Inflammatory macrophage treated with lipopolysaccharide for 1 hour (primary cell): ENCODE data around the gene RAB1B.
"Not testable (repeated sequence)": the region's sequence is repeated elsewhere in the genome, so short reads cannot be mapped to it uniquely, and the experiment has no call there.

Source experiments
- DNase-seq, 2 donors: peaks; one replicate each; pipeline ENCODE4 v3.0.0-alpha.2; 2020 to 2022

The RAB1B gene

DNA sequence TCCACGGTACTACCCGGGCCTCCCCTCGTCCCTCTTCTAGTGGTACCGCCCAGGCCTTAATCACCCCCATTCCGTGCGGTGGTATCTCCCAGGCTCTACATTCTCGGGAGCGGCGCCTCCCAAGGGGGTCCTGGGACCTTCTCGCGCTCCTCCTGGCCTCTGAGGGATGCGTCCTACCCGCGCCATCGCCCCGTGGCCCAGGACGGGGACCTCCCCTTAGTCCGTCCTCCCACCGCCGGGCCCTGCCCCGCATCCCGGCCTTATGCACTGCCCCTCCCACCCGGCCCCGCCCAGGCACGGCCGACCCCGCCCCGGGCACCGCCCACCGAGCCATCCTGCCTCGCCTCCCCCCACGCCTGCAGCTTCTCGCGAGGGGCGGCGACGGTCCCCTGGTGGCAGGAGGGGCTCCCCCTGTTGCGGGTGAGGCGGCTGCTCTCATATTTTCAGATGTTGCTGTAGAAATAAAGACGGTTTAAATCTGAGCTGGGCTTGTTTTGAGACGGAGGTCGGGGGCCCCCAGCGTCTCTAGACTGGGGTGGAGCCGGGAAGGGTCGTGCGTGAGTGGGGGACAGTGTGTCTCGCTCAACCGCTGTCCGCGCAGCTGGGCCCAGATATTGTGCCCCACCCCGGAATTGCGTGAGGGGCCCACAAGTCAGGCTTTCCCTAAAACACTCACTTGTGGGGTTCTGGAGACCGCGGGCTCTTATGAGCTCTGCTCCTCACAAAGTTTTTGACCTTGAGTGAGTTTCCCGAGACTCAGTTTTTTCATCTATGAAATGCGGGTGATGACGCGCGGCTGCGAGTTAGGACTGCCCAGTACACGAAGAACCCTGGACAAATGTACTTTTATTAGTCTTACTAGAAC lies 828 bp upstream of the RAB1B start:
- peak; percentile 76 to 79 for DNase-seq

DNA sequence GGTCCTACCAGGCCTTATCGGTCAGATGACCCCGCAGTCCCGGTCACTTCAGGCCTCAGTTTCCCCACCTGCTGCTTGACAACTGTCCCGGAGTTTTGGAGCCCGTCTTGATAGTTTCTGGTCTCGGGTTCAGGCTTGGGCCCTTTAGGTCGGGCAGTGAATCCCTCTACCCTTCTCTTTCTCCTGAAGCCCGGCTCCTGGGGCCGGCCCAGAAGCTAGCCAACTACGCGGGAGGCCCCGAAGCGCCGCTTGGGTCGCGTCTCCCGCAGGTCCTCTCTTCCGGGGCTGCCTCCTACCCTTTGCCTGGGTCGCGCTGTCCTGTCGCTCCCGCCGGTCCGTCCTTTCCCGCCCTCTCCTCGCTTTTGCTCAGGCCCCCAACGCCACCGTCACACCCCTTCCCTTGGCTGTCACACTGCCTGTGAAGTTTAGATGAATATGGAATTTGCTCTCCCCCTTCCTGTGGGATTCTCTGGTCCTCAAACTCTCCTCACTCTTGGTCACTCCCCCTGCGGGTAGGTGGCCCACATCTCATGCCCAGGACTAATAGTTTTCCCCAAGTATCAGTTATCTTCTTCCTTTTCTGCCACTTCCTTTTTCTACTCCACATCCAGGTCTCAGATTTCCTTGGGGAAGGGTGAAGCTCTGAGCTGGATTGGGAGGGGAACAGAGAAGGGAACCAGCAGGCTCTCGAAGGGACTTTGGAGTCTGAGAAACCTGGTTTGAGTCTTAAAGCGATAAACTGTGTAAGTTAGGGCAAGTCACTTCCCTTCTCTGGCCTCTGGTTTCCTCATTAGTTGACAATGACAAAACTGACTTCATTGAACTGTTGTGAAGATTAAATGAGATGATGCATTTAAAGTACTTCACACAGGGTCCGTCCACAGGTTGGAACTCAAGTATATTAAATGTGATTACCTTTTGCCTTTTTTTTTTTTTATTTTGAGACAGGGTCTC lies 790 bp downstream of the RAB1B start:
- DNase-seq = peak; percentile 30 to 45

DNA sequence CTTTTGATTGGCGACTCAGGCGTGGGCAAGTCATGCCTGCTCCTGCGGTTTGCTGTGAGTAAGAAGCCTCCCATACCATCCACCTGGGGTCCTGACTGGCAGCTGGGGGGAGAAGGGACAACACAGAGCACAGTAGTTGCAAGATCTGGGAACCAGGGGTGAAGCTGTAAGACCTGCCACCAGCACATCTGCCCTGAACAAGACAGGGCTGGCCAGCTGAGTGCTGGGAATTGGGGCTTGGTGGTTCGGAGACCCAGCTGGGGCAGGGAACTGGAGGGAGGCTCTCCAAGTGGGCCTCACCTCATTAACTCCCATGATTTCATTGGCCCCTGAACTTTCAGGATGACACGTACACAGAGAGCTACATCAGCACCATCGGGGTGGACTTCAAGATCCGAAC lies 3.4 kb downstream of the RAB1B start:
- DNase-seq = no peak

DNA sequence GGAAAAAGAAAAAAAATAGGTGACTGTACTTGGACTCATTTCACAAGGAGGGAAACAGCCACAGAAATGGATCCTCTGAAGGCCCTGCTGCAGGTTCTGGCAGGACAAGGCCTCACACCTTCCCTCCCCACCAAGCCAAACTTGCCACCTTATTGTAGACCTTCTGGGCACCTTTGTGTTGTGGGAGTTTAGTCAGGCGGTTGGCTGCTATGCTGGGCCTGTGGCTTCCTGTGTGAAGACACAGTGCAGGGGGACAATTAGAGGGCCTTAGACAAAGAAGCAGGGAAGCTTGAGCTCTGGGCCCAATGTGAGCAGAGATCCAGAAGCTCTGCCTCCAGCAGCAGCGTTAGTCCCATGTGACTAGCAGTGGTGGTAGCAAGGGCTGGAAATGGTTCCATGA lies 4.2 kb downstream of the RAB1B start:
- DNase-seq = no peak

DNA sequence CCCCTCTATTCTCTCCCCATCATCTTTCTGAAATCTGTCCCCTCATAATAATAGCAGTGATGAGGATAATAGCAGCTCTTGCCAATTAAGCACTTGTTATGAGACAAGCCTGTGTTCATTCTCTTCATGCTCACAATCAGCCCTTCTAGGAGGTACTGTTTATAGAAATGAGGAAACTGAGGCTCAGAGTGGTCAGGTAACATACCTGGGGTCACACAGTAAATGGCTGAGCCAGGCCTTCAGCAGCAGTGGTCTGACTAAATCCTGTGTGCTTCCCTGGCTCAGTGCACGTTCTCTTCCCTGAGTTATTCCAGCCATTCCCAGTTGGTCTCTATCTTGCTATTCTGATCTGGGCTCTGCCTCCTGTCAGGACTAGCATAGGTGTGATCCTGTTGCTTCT lies 5.8 kb downstream of the RAB1B start:
- DNase-seq = no peak

DNA sequence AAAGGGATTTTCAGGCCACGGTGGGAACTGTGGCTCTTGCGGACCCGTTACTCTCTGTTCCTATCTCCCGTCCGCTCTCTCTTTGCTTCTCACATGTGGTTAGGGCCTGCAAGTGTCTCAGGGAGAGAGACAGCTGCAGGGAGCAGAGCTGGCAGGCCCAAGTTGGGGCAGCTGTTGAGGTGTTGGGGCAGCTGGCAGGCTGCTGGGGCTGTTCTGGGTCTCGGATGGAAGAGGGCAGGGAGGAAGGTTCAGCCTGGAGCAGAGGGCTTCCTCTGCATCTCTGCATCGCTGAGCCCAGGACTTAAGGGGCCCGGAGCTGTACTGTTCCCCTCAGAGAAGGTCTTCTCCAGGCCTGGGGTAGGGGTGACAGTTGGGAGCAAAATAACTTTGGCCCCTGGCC lies 7.0 kb downstream of the RAB1B start:
- DNase-seq = no peak

DNA sequence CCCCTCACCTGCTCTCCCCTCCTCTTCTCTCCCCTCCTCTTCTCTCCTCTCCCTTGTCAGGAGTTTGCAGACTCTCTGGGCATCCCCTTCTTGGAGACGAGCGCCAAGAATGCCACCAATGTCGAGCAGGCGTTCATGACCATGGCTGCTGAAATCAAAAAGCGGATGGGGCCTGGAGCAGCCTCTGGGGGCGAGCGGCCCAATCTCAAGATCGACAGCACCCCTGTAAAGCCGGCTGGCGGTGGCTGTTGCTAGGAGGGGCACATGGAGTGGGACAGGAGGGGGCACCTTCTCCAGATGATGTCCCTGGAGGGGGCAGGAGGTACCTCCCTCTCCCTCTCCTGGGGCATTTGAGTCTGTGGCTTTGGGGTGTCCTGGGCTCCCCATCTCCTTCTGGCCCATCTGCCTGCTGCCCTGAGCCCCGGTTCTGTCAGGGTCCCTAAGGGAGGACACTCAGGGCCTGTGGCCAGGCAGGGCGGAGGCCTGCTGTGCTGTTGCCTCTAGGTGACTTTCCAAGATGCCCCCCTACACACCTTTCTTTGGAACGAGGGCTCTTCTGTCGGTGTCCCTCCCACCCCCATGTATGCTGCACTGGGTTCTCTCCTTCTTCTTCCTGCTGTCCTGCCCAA lies 7.7 kb downstream of the RAB1B start:
- DNase-seq = no peak

DNA sequence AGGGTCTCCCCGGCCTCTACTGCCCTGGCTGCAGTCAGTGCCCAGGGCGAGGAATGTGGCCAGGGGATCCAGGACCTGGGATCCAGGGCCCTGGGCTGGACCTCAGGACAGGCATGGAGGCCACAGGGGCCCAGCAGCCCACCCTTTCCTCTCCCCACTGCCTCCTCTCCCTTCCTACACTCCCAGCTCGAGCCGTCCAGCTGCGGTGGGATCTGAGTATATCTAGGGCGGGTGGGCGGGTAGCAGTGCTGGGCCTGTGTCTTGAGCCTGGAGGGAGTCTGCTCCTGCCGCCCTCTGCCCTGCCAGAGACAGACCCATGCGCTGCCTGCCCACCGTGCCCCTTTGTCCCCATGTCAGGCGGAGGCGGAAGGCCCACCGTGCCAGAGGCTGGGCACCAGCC lies 8.2 kb downstream of the RAB1B start:
- not testable (repeated sequence) for DNase-seq

DNA sequence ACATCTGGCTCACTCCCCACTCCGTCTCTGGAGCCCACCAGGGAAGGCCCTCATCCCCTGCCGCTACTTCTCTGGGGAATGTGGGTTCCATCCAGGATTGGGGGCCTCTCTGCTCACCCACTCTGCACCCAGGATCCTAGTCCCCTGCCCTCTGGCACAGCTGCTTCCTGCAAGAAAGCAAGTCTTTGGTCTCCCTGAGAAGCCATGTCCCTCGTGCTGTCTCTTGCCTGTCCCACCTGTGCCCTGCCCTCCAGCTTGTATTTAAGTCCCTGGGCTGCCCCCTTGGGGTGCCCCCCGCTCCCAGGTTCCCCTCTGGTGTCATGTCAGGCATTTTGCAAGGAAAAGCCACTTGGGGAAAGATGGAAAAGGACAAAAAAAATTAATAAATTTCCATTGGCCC lies 8.6 kb downstream of the RAB1B start:
- not testable (repeated sequence) for DNase-seq

DNA sequence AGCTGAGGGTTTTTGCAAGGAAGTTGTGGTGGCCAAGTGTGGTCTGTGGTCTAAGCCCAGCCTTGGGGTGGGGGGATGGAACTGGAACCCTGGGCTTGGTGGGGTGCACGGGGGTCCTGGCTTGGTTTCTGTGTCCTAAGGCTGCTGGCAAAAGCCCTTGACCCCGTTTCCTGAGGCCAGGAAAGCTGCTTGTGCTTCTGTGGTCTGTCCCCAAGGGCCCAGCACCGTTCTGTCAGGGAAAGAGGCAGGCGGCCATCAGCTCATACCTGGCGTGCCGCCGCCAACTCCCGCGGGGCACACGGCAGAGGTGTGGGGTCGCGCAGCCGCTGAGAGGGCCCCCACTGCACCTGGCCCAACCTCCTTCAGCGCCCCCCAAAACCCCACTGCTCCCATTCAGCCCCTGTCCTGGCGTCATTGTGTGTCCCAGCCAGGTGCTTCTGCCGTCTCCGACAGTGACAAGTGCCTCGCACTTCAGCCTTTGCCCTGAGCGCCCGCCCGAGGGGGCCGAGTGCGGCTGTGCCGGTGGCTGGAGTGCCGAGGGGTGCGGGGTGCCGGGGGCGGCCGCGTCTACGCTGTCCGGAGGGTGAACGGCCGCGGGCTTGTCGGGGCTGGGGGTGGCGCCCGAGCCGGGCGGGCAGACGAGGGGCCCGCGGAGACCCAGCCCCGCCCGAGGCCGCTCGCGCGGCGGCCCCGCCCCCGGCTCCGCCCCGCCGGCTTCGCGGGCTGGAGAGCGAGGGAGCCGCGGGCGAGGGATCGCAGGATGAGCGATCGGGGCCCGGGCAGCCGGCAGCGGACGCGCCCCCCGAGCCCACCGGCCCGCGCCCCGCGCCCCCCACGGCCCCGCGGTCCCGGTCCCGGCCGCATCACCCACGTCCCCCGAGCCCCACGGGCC lies 9.3 kb downstream of the RAB1B start, which contains the start of gene CNIH2:
CNIH2 (plus strand) TSS at position 705 of the 892 bp plus-strand sequence. CDS start 282 bp downstream, outside the sequence.
- DNase-seq = no peak

DNA sequence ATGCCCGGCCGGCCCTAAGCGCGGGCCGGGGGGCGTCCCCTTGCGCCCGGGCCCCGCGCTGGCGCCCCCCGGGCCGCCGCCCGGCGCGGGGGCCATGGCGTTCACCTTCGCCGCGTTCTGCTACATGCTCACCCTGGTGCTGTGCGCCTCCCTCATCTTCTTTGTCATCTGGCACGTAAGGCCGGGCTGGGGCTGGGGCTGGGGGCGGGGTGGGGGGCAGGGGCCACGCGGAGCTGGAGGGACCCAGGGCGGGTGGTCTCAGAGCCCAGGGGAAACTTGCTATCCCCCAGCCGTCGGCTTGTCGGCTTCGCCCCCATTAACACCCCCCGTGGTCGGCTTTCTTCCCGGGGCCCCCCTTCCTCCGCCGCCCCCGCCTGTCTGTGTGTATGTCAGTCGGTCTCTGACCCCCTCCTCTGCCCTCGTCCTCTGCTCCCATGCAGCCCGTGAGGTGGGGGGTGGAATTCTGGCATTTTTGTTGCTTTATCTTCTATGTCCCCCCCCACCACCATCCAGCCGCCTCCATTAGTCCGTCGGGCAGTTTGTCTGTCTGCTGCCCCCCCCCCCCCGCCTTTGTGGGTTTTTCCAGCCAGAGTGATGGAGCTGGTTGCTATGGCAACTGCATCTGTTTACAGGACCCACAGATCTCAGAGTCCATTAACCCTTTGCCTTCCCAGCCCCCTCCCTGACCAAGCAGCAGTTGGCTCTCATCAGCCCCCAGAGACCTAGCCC lies 10.1 kb downstream of the RAB1B start:
- no peak for DNase-seq

DNA sequence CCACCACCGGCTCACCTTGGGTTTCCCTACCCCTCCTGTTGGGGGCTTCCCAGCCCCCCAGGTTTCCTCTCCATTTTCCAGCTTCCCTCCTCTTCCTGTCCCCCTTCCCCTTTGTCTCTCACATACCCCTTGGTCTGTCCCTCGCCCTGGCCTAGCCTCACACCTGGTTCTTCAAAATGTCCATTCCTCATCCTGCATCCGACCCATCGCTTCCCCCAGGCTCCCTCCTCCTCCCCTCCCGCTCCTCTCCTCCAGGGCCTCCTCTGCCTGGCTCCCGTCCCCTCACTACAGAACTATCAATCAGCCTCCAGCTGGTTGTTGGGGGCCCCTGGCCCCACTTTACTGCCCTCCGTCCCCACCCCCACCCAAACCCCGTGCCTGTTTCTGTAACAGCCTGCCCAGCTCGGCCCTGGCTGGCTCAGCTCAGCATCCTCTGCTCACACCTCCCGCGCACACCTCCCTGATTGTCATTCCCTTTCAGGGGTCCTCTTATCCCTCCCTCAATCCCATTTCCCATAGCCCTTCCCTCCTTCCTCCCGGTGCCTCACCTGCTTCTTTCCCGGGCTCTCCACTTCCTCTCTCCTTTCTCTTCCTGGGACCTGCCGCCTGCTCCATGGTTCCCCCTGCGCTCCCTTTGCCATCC lies 10.8 kb downstream of the RAB1B start:
- no peak for DNase-seq

DNA sequence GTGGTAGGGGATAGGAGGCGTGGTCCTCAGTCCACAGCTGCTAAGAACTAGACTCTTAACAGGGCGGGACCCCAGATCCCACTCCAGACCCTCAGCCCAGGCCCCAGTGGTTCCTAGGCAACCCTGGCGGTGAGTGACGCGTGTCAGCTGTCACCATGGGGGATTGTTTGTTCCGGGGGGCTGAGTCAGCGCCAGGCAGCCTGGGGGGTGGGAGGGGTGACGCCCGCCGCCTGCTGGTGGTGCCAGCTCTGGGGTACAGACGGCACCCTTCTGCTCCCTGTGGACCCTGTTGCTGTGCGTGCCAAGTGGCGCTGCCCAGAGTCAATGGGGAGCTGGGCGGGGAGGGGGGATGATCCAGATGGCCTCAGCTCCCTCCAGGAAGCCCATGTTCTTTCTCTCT lies 12.0 kb downstream of the RAB1B start:
- DNase-seq = no peak

DNA sequence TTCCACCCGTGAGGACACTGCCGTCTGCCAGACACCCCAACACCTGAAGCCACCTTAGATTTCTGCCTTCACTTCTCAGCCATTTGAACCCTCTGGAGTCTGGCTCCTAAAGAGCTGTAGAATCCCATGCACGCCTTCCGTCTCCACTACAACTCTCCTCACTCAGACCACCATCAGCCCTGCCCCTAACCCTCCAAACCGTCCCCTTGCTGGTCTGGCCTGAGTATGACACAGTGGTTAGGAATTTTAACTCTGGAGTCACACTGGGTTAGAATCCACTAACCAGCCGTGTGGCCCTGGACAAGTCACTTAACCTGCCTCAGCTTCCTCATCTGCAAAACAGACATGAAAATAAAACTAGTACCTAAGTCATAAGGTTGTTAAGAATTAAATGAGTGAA lies 12.6 kb downstream of the RAB1B start:
- DNase-seq = no peak

DNA sequence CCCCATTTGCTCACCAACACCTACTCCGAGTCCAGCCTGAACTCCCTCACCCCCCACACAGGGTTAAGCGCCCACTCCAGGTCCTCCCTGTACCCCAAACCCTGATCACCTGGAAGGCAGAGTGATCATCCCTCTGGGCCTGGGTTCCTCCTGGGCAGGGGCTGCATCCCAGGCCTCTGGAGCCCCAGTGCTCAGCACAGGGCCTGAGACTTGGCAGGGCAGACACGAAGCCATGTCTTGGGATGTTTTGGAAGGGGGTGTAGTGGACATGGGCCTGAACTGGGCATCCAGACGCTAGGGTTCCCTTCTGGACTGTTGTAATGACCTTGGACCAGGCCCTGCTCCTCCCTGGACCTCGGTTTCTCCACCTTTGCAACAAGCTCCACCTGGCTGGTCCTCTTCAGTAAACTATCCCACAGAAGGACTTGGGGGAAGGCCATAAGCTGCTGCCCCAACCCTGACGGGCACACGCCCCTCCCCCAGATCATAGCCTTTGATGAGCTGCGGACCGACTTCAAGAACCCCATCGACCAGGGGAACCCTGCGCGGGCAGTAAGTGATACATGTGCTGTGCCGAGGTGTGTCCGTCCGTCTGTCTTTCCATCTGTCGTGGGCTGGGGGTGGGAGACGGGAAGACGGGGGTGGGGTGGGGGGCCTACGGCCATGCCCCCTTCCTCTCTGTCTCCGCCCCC lies 13.5 kb downstream of the RAB1B start:
- no peak for DNase-seq

DNA sequence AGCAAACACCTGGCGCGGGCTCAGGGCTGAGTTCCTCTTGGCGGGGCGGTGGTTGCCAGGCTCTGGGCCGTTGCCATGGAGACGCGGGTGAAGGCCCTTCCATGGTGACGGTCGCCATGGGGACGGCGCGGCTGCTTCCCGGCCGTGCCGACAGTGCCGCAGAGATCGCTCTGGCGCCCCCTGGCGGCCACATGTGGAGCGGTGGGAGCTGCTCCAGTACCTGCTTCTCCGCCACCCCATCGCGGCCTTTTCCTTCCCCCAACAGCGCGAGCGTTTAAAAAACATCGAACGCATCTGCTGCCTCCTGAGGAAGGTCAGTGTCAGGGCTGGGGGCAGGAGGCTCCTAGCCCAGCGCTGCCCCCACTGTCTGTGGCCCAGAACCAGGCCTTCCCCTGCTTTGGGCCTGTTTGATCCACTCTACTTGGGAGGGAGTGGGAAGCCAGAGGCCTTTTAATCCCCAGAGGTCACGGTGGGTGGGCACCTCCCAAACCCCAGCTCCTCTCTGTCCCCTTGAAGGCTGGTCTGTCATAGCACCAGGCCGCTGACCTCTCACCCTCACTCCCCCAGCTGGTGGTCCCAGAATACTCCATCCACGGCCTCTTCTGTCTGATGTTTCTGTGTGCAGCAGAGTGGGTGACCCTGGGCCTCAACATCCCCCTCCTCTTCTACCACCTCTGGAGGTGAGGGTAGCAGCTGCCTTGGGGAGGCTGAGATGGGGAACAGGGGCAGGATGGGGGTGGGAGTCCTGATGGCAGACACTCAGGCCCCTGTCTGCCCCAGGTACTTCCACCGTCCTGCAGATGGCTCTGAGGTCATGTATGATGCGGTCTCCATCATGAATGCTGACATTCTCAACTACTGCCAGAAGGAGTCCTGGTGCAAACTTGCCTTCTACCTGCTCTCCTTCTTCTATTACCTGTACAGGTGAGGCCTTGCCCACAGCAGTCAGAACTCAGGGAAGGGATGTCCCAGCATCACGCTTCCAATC lies 14.3 kb downstream of the RAB1B start:
- peak; percentile 93 to 96 for DNase-seq

DNA sequence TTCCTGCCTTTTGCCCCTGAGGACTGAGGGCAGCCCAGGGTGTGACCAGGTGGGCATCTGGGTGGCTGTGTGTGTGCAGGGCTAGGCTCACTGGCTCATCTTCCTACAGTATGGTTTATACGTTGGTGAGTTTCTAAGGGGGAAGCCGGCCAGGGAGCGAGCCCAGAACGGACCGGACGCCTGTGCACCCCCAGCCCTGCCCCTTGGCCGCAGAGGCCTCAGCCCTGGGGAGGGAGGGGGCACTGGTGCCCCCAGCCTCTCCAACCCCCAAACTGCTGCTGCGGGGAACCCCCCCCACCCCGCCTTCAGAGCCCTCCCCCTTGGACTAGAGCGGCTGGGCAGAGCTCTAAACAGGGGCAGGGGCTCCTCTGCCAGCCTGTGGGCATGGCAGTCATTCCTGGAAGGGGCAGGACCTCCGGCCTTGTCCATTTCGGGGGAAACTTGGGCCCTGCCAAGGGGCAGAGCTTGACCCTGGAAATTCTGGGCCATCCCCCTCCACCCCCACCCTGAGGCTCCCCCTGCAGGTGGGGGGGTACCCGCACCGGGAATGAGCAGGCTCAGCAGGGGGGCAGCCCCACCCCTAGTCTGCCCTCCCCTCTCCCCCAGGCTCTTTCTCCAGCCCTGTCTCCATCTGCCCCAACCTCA lies 15.1 kb downstream of the RAB1B start:
- no peak for DNase-seq

DNA sequence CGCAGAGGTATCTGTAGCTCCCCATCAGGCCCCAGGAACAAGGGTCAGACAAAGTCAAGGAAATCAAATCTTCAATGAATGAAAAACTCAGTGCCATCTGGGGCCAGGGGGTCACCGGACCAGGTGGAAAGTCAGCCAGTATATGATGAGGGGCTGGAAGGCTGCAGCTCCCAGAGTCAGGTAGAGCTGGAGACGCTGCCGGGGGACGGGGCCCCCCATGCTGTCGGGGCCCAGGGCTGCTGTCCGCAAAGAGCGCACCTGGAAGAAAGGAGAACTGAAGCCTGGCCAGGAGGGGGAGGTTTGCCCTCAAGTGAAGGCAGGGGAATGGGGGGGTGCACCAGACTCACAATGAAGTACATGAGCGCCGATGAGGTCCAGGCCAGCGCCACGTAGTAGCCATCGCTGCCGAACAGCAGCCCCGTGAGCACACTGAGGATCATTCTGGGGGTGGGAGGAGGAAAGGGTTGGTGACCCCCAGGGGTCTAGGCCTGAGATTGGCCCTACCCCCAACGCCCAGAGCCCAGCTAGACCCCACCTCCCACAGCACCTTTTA lies 16.2 kb downstream of the RAB1B start:
- DNase-seq = no peak
